Hepatocyte (in vitro differentiated cells): ENCODE data around the gene SELENOM. TPM values are rescaled to one million over a fixed set of nuclear protein-coding genes. Genes with fewer than 3 reads are reported as not detected.

Source experiments
- DNase-seq: peaks from one replicate; pipeline ENCODE4 v3.0.0-alpha.2; 2016; ENCODE audit warnings: low spot score
- H2AFZ ChIP-seq: fragments of 200-600 bp; sonication (generic); 2 replicates; pipeline ENCODE4 v1.6.0; 2016; ENCODE audit warnings: antibody characterized with exemption, mild to moderate bottlenecking
- H3K27ac ChIP-seq: fragments of 200-600 bp; sonication (generic); 2 replicates; pipeline ENCODE4 v1.5.1; 2016; ENCODE audit warnings: mild to moderate bottlenecking
- H3K27me3 ChIP-seq: fragments of 200-600 bp; sonication (generic); 2 replicates; pipeline ENCODE4 v1.6.1; 2016
- H3K36me3 ChIP-seq: fragments of 200-600 bp; sonication (generic); replicated peaks from 2 replicates; pipeline ENCODE4 v1.5.1; 2016; ENCODE audit warnings: low read depth; ENCODE audit not compliant: insufficient read depth
- H3K4me1 ChIP-seq: fragments of 200-600 bp; sonication (generic); 2 replicates; pipeline ENCODE4 v1.5.1; 2016; ENCODE audit warnings: mild to moderate bottlenecking, moderate library complexity; ENCODE audit not compliant: insufficient read depth
- H3K4me2 ChIP-seq: fragments of 200-600 bp; sonication (generic); 2 replicates; pipeline ENCODE4 v1.6.0; 2016
- H3K4me3 ChIP-seq: fragments of 200-600 bp; sonication (generic); 2 replicates; pipeline ENCODE4 v1.5.1; 2016; ENCODE audit warnings: mild to moderate bottlenecking
- H3K79me2 ChIP-seq: fragments of 200-600 bp; sonication (generic); 2 replicates; pipeline ENCODE4 v1.6.0; 2017; ENCODE audit warnings: mild to moderate bottlenecking
- H3K9me2 ChIP-seq: fragments of 200-600 bp; sonication (generic); replicated peaks from 2 replicates; pipeline ENCODE4 v1.6.0; 2017; ENCODE audit warnings: mild to moderate bottlenecking; ENCODE audit not compliant: insufficient read depth
- H3K9me3 ChIP-seq: fragments of 200-600 bp; sonication (generic); 2 replicates; pipeline ENCODE4 v1.5.1; 2016; ENCODE audit warnings: low read depth, mild to moderate bottlenecking
- H4K20me1 ChIP-seq: fragments of 200-600 bp; sonication (generic); 2 replicates; pipeline ENCODE4 v1.6.0; 2016; ENCODE audit warnings: mild to moderate bottlenecking; ENCODE audit not compliant: insufficient read depth, poor library complexity, severe bottlenecking
- CTCF ChIP-seq: fragments of 200-600 bp; sonication (generic); IDR thresholded peaks from 2 replicates; pipeline ENCODE4 v1.5.1; 2016; ENCODE audit warnings: antibody characterized with exemption, mild to moderate bottlenecking; ENCODE audit not compliant: poor library complexity
- EZH2 ChIP-seq: fragments of 200-600 bp; sonication (generic); IDR thresholded peaks from 2 replicates; pipeline ENCODE4 v1.6.1; 2016; ENCODE audit warnings: antibody characterized with exemption, mild to moderate bottlenecking, borderline replicate concordance
- EZH2phosphoT487 ChIP-seq: fragments of 200-600 bp; sonication (generic); IDR thresholded peaks from one replicate; pipeline ENCODE4 v1.6.1; 2018; ENCODE audit warnings: antibody characterized with exemption, mild to moderate bottlenecking, low read depth, moderate library complexity; ENCODE audit not compliant: unreplicated experiment, severe bottlenecking
- WGBS: methylation state at CpG from one replicate; pipeline ENCODE4 v1.1.6; 2016; ENCODE audit warnings: low lambda C conversion rate; ENCODE audit errors: missing lambda C conversion rate; 5-methylcytosine and 5-hydroxymethylcytosine counted together
- polyA plus RNA-seq: library from polyadenylated mRNA; unstranded; fragments of >200 nt; fragmentation: Nextera tagmentation; extraction: Ambion mirVana; gene quantifications from 2 replicates; pipeline ENCODE4 v1.2.1, GENCODE V29; 2016
- total RNA-seq: library from RNA; depleted of rRNA; stranded (reverse); fragments of >200 nt; gene quantifications from 2 replicates; pipeline ENCODE4 v1.2.3, GENCODE V29; 2014

The SELENOM gene
- total and polyA plus RNA-seq, 2 experiments from 2014 or later = 130 to 240 TPM

- H3K4me3 ChIP-seq = no peak overlapping the region
- TF ChIP-seq EZH2 (no peak), EZH2phosphoT487 (no peak), CTCF (no peak)
- H3K27ac ChIP-seq = no peak overlapping the region
- peaks cover 3% of the 10 kb centered on the region for H3K4me1 ChIP-seq
- no peak overlapping the region for H3K4me2 ChIP-seq
- H3K36me3 ChIP-seq = no peaks in the 10 kb centered on the region
- no peak overlapping the region for H2AFZ ChIP-seq
- H3K27me3 ChIP-seq = peaks cover 8% of the 10 kb centered on the region
- H3K79me2 ChIP-seq = no peaks in the 10 kb centered on the region
- H3K9me3 ChIP-seq = no peaks in the 10 kb centered on the region
- DNase-seq = no peak
- H4K20me1 ChIP-seq = no peaks in the 10 kb centered on the region
- H3K9me2 ChIP-seq = no peaks in the 10 kb centered on the region
- 71% methylated on average over 3 of the region's 3 CpGs for WGBS
Observed at GRCh38 chr22:31153357-31153756, 46.0 kb upstream of the SELENOM start.

GRCh38 chr22:31151872-31152271 is 44.5 kb upstream of the SELENOM start:
- WGBS = 89% methylated on average over 2 of the region's 2 CpGs
- H3K4me2 ChIP-seq = no peak overlapping the region
- H4K20me1 ChIP-seq = no peaks in the 10 kb centered on the region
- H3K9me2 ChIP-seq = no peaks in the 10 kb centered on the region
- no peak for DNase-seq
- TF ChIP-seq EZH2 = no peak
- no peak for TF ChIP-seq CTCF
- TF ChIP-seq EZH2phosphoT487 = no peak
- no peaks in the 10 kb centered on the region for H3K27me3 ChIP-seq
- H3K4me1 ChIP-seq = peaks cover 3% of the 10 kb centered on the region
- no peaks in the 10 kb centered on the region for H3K79me2 ChIP-seq
- H3K27ac ChIP-seq = no peak overlapping the region
- no peak overlapping the region for H3K4me3 ChIP-seq
- H3K36me3 ChIP-seq = no peaks in the 10 kb centered on the region
- no peak overlapping the region for H2AFZ ChIP-seq
- H3K9me3 ChIP-seq = peaks cover 4% of the 10 kb centered on the region

- Histone ChIP-seq H3K4me2 (no peak overlapping the region), H3K9me2 (no peaks in the 10 kb centered on the region), H3K4me3 (no peak overlapping the region), H3K9me3 (peaks cover 4% of the 10 kb centered on the region), H3K36me3 (no peaks in the 10 kb centered on the region), H3K27ac (no peak overlapping the region), H2AFZ (no peak overlapping the region), H3K79me2 (no peaks in the 10 kb centered on the region), H3K27me3 (no peaks in the 10 kb centered on the region), H4K20me1 (no peaks in the 10 kb centered on the region), H3K4me1 (peaks cover 3% of the 10 kb centered on the region)
- TF ChIP-seq CTCF (peak; percentile 36), EZH2 (no peak), EZH2phosphoT487 (no peak)
- no peak for DNase-seq
- WGBS = 54% methylated on average over 3 of the region's 3 CpGs
Observed at GRCh38 chr22:31150615-31151014, 43.2 kb upstream of the SELENOM start.

GRCh38 chr22:31148953-31149627 is 41.7 kb upstream of the SELENOM start:
- Histone ChIP-seq H3K4me3 (no peak overlapping the region), H3K36me3 (no peaks in the 10 kb centered on the region), H3K9me2 (no peaks in the 10 kb centered on the region), H3K9me3 (peaks cover 4% of the 10 kb centered on the region), H3K79me2 (no peaks in the 10 kb centered on the region), H3K4me2 (no peak overlapping the region), H4K20me1 (no peaks in the 10 kb centered on the region), H3K27ac (no peak overlapping the region), H3K27me3 (no peaks in the 10 kb centered on the region), H2AFZ (no peak overlapping the region), H3K4me1 (peaks cover 3% of the 10 kb centered on the region)
- TF ChIP-seq EZH2 = no peak
- peak; percentile 80 for TF ChIP-seq CTCF
- WGBS = 12% methylated on average over 5 of the region's 5 CpGs
- peak; percentile 84 for DNase-seq
